Muscle of leg (tissue), 11 donors: ENCODE results near the gene UBE2A. TPM values are rescaled to one million over a fixed set of nuclear protein-coding genes. Genes with fewer than 3 reads are reported as not detected.
A peak's percentile ranks its signal among the peaks of the same experiment; 100 is the strongest.

ENCODE experiments used
- DNase-seq: peaks from one replicate; pipeline ENCODE4 v3.0.0; 2013
- H3K27ac ChIP-seq: one replicate; pipeline ENCODE4 v1.5.1; 2013; ENCODE audit warnings: mild to moderate bottlenecking, low read length, control low read depth
- H3K27me3 ChIP-seq: one replicate; pipeline ENCODE4 v1.6.1; 2013; ENCODE audit warnings: low read length; ENCODE audit not compliant: control insufficient read depth, insufficient read depth
- H3K36me3 ChIP-seq: one replicate; pipeline ENCODE4 v1.6.1; 2013; ENCODE audit warnings: low read length; ENCODE audit not compliant: control insufficient read depth, insufficient read depth
- H3K4me1 ChIP-seq: one replicate; pipeline ENCODE4 v1.6.1; 2013; ENCODE audit warnings: low read length; ENCODE audit not compliant: control insufficient read depth, insufficient read depth
- H3K4me3 ChIP-seq: one replicate; pipeline ENCODE4 v1.5.1; 2013; ENCODE audit warnings: low read length, control low read depth
- H3K9me3 ChIP-seq: replicated peaks from 2 replicates; pipeline ENCODE4 v1.6.1; 2013; ENCODE audit warnings: low read depth, low read length; ENCODE audit not compliant: control insufficient read depth
- WGBS: methylation state at CpG from one replicate; pipeline ENCODE4 v1.1.5; 2013; ENCODE audit warnings: missing lambda C conversion rate; ENCODE audit not compliant: insufficient coverage; 5-methylcytosine and 5-hydroxymethylcytosine counted together
- polyA plus RNA-seq, 8 donors: library from polyadenylated mRNA; unstranded; fragments of 120-200 nt; gene quantifications; one replicate each; pipeline versions ENCODE4 v1.2.1 to v1.2.3, GENCODE V29; 2013; ENCODE audit warnings: inconsistent platforms in 1 of 8, low replicate concordance in 1 of 8; ENCODE audit not compliant: insufficient read length in 8 of 8, insufficient read depth in 1 of 8
- total RNA-seq: library from RNA; stranded (reverse); fragments of 120-200 nt; gene quantifications from one replicate; pipeline ENCODE4 v1.2.4, GENCODE V29; 2013

The UBE2A gene
- total and polyA plus RNA-seq, 9 donors = 28.6 to 69.2 (median 56.2) TPM

- peak overlapping the region; percentile 97 for H3K27ac ChIP-seq
- WGBS = 33% methylated on average over 41 of the region's 68 CpGs
- H3K4me1 ChIP-seq = peaks cover 5% of the 10 kb centered on the region
- H3K9me3 ChIP-seq = no peaks in the 10 kb centered on the region
- H3K27me3 ChIP-seq = no peaks in the 10 kb centered on the region
- peak overlapping the region; percentile 82 for H3K4me3 ChIP-seq
- no peaks in the 10 kb centered on the region for H3K36me3 ChIP-seq
- DNase-seq = peak; percentile 63
These were observed 31.3 kb downstream of the UBE2A start for GRCh38 chrX:119605464-119606279.

- no peaks in the 10 kb centered on the region for H3K36me3 ChIP-seq
- H3K9me3 ChIP-seq = no peaks in the 10 kb centered on the region
- peak within 1 kb of the TSS; percentile 97 for H3K27ac ChIP-seq
- peak; percentile 97 for DNase-seq
- peak within 1 kb of the TSS; percentile 82 for H3K4me3 ChIP-seq
- H3K4me1 ChIP-seq = peaks cover 5% of the 10 kb centered on the region
- no peaks in the 10 kb centered on the region for H3K27me3 ChIP-seq
- 30% methylated on average over 33 of the region's 46 CpGs for WGBS
These were observed 32.1 kb downstream of the UBE2A start, which contains the start of gene NKRF for GRCh38 chrX:119606280-119607017. Gene NKRF, minus strand, starts transcription at chrX:119606424.

GRCh38 chrX:119607018-119607389 is 32.6 kb downstream of the UBE2A start:
- Histone ChIP-seq H3K36me3 (no peaks in the 10 kb centered on the region), H3K27ac (peak overlapping the region; percentile 97)
- no CpG with 5 or more reads among the region's 7 CpGs for WGBS

GRCh38 chrX:119614776-119615175 is 40.4 kb downstream of the UBE2A start:
- Histone ChIP-seq H3K4me1 (no peaks in the 10 kb centered on the region), H3K27me3 (no peaks in the 10 kb centered on the region), H3K4me3 (no peak overlapping the region), H3K36me3 (no peaks in the 10 kb centered on the region), H3K27ac (no peak overlapping the region), H3K9me3 (no peaks in the 10 kb centered on the region)
- 83% methylated on average over 10 of the region's 13 CpGs for WGBS
- no peak for DNase-seq

More at GRCh38 chrX:119607018-119607389, 32.6 kb downstream of the UBE2A start:
- peaks cover 5% of the 10 kb centered on the region for H3K4me1 ChIP-seq
- DNase-seq = no peak
- no peaks in the 10 kb centered on the region for H3K9me3 ChIP-seq
- H3K4me3 ChIP-seq = peak overlapping the region; percentile 82
- H3K27me3 ChIP-seq = no peaks in the 10 kb centered on the region

- no peak overlapping the region for H3K27ac ChIP-seq
- no peak overlapping the region for H3K4me3 ChIP-seq
- H3K27me3 ChIP-seq = no peaks in the 10 kb centered on the region
- no peak for DNase-seq
- no CpG with 5 or more reads among the region's 15 CpGs for WGBS
- H3K9me3 ChIP-seq = no peaks in the 10 kb centered on the region
- H3K4me1 ChIP-seq = peaks cover 4% of the 10 kb centered on the region
- H3K36me3 ChIP-seq = no peaks in the 10 kb centered on the region
These were observed 43.3 kb downstream of the UBE2A start for GRCh38 chrX:119617517-119618164.

GRCh38 chrX:119618439-119618838 is 44.1 kb downstream of the UBE2A start:
- Histone ChIP-seq H3K27ac (no peak overlapping the region), H3K27me3 (no peaks in the 10 kb centered on the region), H3K4me1 (peaks cover 4% of the 10 kb centered on the region), H3K4me3 (no peak overlapping the region), H3K9me3 (no peaks in the 10 kb centered on the region), H3K36me3 (no peaks in the 10 kb centered on the region)
- 80% methylated on average over 4 of the region's 5 CpGs for WGBS
- DNase-seq = peak; percentile 43

- Histone ChIP-seq H3K36me3 (no peaks in the 10 kb centered on the region), H3K4me1 (peaks cover 4% of the 10 kb centered on the region), H3K9me3 (no peaks in the 10 kb centered on the region), H3K27me3 (no peaks in the 10 kb centered on the region), H3K4me3 (no peak overlapping the region), H3K27ac (peak overlapping the region; percentile 21)
- DNase-seq = peak; percentile 80
- WGBS = 55% methylated on average over 4 of the region's 9 CpGs
These were observed 48.2 kb downstream of the UBE2A start for GRCh38 chrX:119622356-119623232.

GRCh38 chrX:119624417-119624816 is 50.1 kb downstream of the UBE2A start:
- no peak for DNase-seq
- H3K27ac ChIP-seq = no peak overlapping the region
- H3K27me3 ChIP-seq = no peaks in the 10 kb centered on the region
- peaks cover 3% of the 10 kb centered on the region for H3K36me3 ChIP-seq
- H3K9me3 ChIP-seq = no peaks in the 10 kb centered on the region
- 93% methylated on average over 6 of the region's 11 CpGs for WGBS
- peaks cover 4% of the 10 kb centered on the region for H3K4me1 ChIP-seq
- no peak overlapping the region for H3K4me3 ChIP-seq

GRCh38 chrX:119624951-119625668 is 50.7 kb downstream of the UBE2A start:
- no peak overlapping the region for H3K27ac ChIP-seq
- 82% methylated on average over 5 of the region's 10 CpGs for WGBS
- peaks cover 4% of the 10 kb centered on the region for H3K4me1 ChIP-seq
- H3K36me3 ChIP-seq = peaks cover 3% of the 10 kb centered on the region
- no peaks in the 10 kb centered on the region for H3K9me3 ChIP-seq
- no peaks in the 10 kb centered on the region for H3K27me3 ChIP-seq
- DNase-seq = no peak
- H3K4me3 ChIP-seq = no peak overlapping the region
